T-helper 9 cell (primary cell): ENCODE measurements around the gene PLD5.
"Not testable (repeated sequence)": the region's sequence is repeated elsewhere in the genome, so short reads cannot be mapped to it uniquely, and the experiment has no call there.

ENCODE experiments used
- DNase-seq: peaks from one replicate; pipeline ENCODE4 v3.0.0-alpha.2; 2020

PLD5 gene

DNA sequence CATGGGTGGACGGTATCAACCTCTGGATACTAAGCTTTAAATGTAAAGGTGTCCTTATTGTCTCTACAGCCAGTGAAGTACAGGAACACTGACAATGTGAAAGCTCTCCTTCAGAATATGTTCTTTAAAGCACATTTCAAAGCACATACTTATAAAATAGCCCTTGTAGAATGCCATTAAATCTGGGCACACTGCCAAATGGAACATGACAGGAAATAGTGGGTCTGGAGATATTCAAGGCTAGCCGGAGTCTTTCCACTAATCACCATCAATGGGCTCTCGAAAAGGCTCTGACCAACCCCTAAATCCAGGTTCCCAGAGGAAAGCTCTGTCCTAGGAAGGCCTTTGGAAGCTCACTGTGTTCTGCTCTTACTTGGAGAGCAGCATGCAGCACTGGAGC is 46.6 kb downstream of the PLD5 start:
- DNase-seq, result no peak

DNA sequence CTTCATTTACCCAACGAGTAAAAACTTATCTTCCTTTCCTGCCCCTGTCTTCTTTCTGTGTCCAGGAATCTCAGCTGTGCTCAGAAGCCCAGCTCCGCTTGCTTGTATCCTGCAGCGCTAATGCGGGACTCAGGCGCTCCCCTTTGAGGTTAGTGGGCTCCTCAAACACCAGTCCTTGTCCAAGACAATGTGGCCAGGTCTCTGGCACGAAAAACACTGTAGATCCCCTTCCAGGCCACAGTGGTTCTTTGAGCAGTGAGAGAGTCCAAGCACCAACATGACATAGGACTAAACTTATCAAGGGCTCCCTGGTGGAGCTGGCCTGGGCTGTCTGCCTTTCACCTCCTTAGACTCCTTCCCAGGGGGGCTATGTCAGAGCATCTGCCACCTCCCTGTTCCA is 53.7 kb downstream of the PLD5 start:
- no peak for DNase-seq

DNA sequence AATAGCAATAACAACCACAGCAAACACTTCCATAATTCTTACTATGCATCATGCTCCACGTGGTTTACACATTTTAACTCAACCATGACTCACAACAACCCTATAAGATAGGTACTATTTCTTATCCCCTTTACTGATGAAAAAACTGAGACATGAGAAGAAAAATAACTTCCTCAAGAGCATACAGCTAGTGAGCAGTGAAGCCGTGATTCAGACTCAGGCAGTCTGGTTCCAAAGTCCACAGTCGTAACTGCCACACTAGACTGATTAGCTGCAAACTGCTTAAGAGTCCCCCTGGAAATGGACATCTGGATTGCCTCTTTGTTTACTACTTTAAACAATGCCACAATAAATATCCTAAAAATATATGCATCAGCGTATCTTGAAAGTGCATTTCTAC is 55.7 kb downstream of the PLD5 start:
- DNase-seq, result no peak

GRCh38 chr1:242467556-242468145 is 56.8 kb downstream of the PLD5 start:
- peak; percentile 3 for DNase-seq

DNA sequence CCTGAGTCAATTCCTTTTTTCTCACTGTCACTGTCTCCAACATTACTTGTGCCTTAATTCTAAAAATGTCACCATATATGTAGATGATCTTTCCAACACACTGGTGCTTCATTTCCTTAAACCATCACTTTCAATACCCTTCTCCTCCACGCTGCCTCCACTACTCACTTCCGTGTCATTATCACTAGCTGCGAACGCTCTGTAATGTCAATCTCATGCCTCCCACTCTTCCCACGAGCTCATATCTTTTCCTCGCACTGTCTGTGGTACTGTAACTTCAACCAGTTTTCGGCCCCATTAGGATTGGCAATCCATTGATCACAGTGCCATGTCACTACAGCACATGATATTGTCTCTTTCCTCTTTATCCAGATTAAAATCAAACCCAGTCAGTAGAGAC is 61.6 kb downstream of the PLD5 start:
- no peak for DNase-seq

GRCh38 chr1:242459740-242460139 is 64.8 kb downstream of the PLD5 start:
- not testable (repeated sequence) for DNase-seq

DNA sequence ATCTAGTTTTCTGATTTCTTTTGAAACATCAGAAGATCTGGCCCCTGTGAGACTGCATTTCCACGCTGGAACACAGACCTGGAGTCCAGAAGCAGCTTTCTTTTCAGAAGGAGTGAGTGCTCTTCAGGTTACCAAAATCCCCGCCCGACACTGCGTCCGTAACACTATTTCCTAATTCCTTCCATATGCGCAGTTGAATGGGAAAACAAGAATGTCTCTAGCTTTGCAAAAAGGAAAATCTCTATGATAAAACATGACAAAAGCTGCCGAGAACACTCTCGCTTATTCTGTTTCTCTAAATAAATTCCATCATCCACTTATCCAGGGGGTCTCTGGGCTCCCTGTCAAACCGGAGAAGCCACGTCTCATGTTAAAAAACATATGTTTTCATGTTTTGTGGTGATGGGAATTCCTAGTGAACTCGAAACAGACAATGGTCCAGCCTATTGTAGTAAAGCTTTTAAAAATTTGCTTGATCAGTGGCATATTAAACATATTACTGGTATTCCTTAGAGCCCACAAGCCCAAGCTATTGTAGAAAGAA is 67.7 kb downstream of the PLD5 start:
- DNase-seq, result no peak

DNA sequence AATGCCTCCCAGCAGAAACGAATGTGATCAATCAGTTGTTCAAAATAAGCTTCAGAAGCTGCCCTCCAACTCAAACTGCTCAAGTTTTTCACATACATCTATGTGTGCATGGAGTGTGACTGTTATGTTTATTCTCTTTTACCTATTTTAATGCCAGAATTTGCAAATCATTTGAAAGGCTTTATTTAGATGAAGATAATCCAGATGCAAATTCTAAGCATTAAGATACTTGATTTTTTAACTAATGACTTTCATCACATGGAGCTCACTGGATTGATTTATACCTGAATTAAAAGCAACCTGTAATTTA is 69.5 kb downstream of the PLD5 start:
- no peak for DNase-seq

DNA sequence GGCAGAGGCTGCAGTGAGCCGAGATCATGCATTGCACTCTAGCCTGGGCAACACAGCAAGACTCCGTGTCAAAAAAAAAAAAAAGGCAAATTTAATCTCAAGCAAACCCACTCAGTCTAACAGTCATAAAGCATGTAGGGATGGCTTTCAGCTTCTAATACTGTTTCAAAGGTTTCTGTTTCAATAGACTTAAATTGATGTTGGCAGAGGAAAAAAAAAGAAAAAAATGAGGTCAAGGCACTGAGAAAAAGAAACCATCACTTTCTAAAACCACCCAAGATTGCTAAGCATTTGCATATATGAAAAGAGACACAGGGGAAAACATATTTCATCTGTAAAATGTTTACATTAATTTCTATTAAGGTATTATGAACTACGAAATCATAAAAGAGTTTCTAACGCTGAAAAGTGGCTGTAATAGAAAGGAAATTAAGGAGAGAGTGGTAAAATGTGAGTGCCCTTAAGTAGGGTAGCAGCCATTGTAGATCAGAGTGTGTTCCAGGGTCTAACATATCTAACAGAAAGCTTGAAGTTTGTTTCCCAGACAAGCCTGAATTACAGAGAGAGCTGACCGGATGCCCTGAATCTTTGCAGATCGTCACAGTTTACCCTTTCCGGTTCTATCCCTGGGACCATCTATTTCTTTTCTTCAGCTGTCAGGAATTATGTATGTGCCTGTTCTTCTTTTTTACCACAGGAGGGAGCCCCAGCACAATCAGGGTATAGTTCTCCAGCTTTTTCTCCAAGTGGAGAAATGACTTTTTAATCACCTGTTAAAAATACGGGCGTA is 70.0 kb downstream of the PLD5 start:
- no peak for DNase-seq

GRCh38 chr1:242452573-242452972 is 71.9 kb downstream of the PLD5 start:
- DNase-seq, result no peak

DNA sequence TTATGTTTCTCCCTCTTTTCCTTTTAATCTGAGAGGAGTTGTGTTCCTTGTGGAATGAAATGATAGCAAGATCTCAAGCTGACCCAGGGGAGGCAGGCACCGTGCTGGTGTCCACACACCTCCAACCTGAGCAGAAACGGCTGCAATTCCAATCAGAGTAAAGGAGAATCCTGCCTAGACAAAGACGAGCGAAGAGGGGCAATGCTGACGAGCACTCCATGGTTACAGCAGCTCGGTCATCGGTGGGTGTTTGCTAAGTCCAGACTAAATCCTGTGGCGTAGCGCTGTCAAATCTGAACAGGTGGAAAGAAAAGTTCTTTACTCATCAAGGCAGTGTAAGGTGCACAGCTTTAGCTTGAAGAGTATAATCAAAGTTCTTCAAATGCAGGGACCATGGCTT is 74.8 kb downstream of the PLD5 start:
- DNase-seq, result no peak

DNA sequence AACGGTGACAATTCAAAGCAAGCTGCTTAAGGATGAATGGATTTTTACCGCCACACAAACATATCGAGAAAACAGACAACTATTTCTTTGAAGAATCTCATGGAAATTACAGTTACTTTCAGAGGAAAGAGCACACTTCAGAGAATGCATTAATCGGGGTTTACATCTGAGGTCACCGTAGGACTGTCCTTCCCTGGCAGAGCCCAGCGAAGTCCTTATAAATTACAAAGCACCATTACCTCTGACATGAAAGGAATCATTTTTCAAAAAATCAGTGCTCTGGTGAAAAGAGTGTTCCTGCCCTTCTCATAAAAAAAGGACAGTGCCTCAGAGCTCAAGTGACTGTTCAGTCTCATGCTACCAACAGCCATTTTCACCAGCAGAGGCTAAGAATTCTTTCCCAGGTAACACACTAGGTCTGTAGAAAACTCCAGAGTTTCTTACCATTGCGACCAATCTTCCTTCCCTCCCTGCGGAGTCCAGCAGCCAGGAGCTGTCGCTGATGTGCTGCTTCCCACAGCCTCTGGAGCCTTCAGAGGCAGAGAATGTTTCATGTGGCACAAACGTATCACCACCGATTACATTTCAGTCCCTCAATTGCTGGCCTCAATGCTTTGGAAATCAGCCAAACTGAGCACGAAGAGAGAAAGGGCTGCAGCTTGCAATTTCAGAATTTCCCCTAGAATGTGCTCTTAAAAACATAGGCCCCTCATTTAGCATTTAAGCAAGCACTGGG is 75.4 kb downstream of the PLD5 start:
- no peak for DNase-seq

GRCh38 chr1:242447689-242448088 is 76.8 kb downstream of the PLD5 start:
- DNase-seq, result no peak

GRCh38 chr1:242440757-242441156 is 83.7 kb downstream of the PLD5 start:
- DNase-seq, result no peak

DNA sequence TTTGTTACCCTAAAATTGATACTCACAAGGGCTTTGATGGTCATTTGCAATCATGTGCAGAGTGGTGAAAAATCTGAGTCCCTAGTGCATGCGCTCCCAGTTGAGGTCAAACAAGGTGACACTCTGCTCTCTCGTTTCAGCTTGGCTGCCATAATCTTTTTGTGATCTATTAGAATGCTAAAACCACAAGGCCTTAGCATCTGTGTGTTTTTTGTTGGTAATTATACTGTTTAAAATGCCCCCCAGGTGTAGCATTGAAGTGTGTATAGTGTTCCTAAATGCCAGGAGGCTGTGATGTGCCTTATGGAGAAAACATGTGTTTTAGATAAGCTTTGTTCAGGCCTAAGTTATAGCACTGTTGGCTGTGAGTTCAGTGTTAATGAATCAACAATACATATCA is 89.3 kb downstream of the PLD5 start:
- DNase-seq, result no peak

- no peak for DNase-seq
Observed at GRCh38 chr1:242432491-242433095, 91.9 kb downstream of the PLD5 start.

- no peak for DNase-seq
Observed at GRCh38 chr1:242431786-242432185, 92.7 kb downstream of the PLD5 start.

GRCh38 chr1:242430956-242431355 is 93.5 kb downstream of the PLD5 start:
- DNase-seq, result no peak

DNA sequence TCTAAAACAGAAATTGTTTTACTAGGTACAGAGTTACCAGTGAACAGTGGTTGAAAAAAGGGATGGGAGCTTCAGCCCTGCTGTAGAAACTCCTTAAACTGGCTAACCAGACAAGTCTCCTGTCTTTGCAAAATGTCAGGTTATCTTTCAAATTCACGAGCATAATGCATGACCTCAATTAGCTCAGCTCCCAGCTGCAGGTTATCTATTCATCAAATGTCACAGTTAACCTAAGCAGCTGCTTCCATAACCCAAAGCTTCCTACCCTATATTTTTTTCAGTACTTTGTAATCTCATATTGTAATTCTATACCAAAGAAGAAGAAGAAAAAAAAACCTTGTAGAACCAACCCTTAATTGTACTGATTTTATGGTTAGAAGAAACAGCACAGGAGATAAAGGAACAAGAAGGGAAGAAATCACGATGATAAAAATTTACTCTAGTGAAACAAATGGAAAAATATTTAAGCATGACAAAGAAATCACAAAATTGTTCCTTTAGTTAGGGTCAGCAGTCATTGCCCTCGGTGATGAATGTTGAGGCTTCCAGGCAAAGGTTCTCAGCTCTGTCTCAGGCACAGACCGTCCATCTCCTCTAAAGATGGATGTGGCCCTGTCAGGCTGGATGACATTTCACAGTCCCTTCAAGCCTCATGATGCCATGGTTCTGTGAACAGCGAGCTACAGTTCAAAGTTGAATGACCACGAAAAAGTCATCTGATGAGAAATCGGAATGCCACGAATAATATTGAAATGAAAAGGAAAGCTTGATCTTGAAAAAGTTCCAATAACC is 95.9 kb downstream of the PLD5 start:
- DNase-seq, result no peak

GRCh38 chr1:242427519-242427918 is 97.0 kb downstream of the PLD5 start:
- no peak for DNase-seq

DNA sequence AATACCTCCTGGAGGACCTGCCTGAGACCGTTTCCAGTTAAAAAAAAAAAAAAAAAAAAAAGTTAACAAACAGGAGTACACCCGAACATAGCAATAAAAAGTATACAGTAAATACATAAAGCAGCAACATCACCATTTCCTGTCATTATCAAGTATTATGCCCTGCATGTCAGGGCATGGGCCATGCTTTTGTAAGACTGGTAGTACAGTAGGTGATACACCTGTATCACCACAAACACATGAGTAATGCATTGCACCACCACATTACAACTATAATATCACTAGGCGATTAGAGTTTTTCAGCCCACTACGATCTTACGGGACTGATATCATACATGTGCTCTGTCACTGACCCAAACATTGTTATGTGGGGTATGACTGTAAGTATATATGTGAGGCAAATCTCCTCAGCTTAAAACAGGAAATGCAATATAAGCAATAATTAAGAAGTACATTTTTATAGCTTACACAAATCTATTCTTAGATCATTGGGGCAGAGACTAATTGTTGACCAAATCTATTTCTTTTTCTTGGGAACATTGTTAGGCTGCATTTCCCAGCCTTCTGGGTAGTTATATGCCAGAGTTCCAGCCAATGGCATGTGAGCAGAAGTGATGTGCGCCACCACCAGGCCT is 98.1 kb downstream of the PLD5 start:
- no peak for DNase-seq

DNA sequence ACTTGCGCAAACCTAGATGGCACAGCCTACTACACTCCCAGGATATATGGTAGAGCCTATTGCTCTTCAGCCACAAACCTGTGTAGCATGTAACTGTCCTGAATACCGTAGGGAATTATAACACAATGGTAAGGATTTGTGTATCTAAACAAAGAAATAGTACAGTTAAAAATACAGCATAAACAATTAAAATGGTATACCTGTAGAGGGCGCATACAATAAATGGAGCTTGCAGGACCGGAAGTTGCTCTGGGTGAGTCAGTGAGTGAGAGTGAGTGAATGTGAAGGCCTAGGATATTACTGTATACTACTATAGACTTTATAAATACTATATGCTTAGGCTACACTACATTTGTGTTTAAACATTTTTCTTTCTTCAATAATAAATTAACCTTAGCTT is 99.3 kb downstream of the PLD5 start:
- DNase-seq, result no peak
